Central memory CD4-positive, alpha-beta T cell (primary cell): ENCODE data around the gene KCNE1.
"Not testable (repeated sequence)": the region's sequence is repeated elsewhere in the genome, so short reads cannot be mapped to it uniquely, and the experiment has no call there.

Source experiments
- DNase-seq: peaks from one replicate; pipeline ENCODE4 v3.0.0; 2022

The KCNE1 gene

GRCh38 chr21:34406676-34407075 is 105.3 kb downstream of the KCNE1 start:
- DNase-seq = not testable (repeated sequence)

- DNase-seq = not testable (repeated sequence)
Measured at GRCh38 chr21:34406102-34406501, 105.9 kb downstream of the KCNE1 start.

- not testable (repeated sequence) for DNase-seq
Measured at GRCh38 chr21:34405686-34406085, 106.3 kb downstream of the KCNE1 start.

GRCh38 chr21:34404742-34405141 is 107.3 kb downstream of the KCNE1 start:
- not testable (repeated sequence) for DNase-seq

- DNase-seq = not testable (repeated sequence)
Measured at GRCh38 chr21:34400522-34400921, 111.5 kb downstream of the KCNE1 start.
